ENCODE data around the gene MARK1.

Gene MARK1

GRCh38 chr1:220497220-220497947 lies 30.6 kb upstream of the MARK1 start:
- no peak for DNase-seq (ENCODE audit: low read depth)
- TF ChIP-seq, protein P1, sequence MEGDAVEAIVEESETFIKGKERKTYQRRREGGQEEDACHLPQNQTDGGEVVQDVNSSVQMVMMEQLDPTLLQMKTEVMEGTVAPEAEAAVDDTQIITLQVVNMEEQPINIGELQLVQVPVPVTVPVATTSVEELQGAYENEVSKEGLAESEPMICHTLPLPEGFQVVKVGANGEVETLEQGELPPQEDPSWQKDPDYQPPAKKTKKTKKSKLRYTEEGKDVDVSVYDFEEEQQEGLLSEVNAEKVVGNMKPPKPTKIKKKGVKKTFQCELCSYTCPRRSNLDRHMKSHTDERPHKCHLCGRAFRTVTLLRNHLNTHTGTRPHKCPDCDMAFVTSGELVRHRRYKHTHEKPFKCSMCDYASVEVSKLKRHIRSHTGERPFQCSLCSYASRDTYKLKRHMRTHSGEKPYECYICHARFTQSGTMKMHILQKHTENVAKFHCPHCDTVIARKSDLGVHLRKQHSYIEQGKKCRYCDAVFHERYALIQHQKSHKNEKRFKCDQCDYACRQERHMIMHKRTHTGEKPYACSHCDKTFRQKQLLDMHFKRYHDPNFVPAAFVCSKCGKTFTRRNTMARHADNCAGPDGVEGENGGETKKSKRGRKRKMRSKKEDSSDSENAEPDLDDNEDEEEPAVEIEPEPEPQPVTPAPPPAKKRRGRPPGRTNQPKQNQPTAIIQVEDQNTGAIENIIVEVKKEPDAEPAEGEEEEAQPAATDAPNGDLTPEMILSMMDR (IDR thresholded peaks at IDR 0.05; ENCODE audit: low read depth, low read length, missing control alignments) = no peak
- H3K4me3 ChIP-seq (ENCODE audit: low read depth, low read length) = no peak overlapping the region

- no peak for DNase-seq (ENCODE audit: low read depth)
- TF ChIP-seq, protein P1 (IDR thresholded peaks at IDR 0.05; ENCODE audit: low read depth, low read length, missing control alignments) = no peak
Measured at GRCh38 chr1:220498188-220498587, 29.7 kb upstream of the MARK1 start.

GRCh38 chr1:220500372-220500771 lies 27.6 kb upstream of the MARK1 start:
- no peak overlapping the region for H3K4me3 ChIP-seq (ENCODE audit: low read depth, low read length)
- TF ChIP-seq, protein P1 (IDR thresholded peaks at IDR 0.05; ENCODE audit: low read depth, low read length, missing control alignments) = no peak
- DNase-seq (ENCODE audit: low read depth) = no peak

More at GRCh38 chr1:220498188-220498587, 29.7 kb upstream of the MARK1 start:
- H3K4me3 ChIP-seq (ENCODE audit: low read depth, low read length) = no peak overlapping the region

- no peak overlapping the region for H3K4me3 ChIP-seq (ENCODE audit: low read depth, low read length)
- TF ChIP-seq, protein P1 (IDR thresholded peaks at IDR 0.05; ENCODE audit: low read depth, low read length, missing control alignments) = no peak
Measured at GRCh38 chr1:220504329-220504728, 23.6 kb upstream of the MARK1 start.

GRCh38 chr1:220507085-220507484 lies 20.9 kb upstream of the MARK1 start:
- no peak for DNase-seq (ENCODE audit: low read depth)
- H3K4me3 ChIP-seq (ENCODE audit: low read depth, low read length) = no peak overlapping the region
- TF ChIP-seq, protein P1 (IDR thresholded peaks at IDR 0.05; ENCODE audit: low read depth, low read length, missing control alignments) = no peak

More at GRCh38 chr1:220504329-220504728, 23.6 kb upstream of the MARK1 start:
- no peak for DNase-seq (ENCODE audit: low read depth)

DNA sequence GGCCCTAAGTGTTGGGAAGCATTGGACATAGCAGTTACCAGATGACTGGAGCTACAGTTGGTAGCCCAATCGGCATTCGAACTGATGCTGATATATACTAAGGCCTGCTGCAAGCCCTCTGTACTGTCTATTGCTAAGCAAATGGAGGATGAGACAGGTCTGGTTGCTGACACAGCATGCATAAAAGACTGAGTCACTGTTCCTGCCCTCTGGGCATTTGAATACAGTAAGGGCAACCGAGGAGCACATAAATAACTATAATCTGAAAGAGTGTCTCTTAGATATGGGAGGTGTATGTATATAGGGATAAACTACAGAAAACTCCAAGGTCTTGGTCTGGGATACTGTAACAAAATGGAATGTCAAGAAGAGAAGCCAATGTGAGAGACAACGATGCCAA lies 16.8 kb upstream of the MARK1 start:
- TF ChIP-seq, protein P1 (IDR thresholded peaks at IDR 0.05; ENCODE audit: low read depth, low read length, missing control alignments) = no peak
- DNase-seq (ENCODE audit: low read depth) = no peak
- no peak overlapping the region for H3K4me3 ChIP-seq (ENCODE audit: low read depth, low read length)

GRCh38 chr1:220511785-220512184 lies 16.2 kb upstream of the MARK1 start:
- no peak overlapping the region for H3K4me3 ChIP-seq (ENCODE audit: low read depth, low read length)
- TF ChIP-seq, protein P1 (IDR thresholded peaks at IDR 0.05; ENCODE audit: low read depth, low read length, missing control alignments) = no peak
- DNase-seq (ENCODE audit: low read depth) = no peak
